ENCODE data around the gene SORCS2.

DNA sequence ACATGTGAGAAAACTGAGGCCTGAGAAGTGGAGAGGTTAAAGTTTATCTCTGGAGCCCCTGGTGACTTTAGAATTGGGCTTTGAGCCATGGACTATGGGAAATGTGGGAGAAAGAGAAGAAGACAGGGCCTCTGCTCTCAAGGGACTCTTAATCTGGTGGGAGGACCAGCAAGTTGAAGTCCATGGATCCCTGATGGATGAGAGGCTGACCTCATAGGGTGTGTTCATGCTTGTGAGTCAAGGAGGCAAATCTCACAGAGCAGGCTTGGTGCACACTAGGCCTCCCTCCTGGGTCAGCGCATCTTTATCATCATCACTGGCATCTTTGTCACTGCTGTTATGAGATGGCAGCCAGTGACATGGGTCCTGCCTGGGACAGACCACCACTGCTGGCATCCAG is 535.4 kb downstream of the SORCS2 start:
- TF ChIP-seq, protein P1, sequence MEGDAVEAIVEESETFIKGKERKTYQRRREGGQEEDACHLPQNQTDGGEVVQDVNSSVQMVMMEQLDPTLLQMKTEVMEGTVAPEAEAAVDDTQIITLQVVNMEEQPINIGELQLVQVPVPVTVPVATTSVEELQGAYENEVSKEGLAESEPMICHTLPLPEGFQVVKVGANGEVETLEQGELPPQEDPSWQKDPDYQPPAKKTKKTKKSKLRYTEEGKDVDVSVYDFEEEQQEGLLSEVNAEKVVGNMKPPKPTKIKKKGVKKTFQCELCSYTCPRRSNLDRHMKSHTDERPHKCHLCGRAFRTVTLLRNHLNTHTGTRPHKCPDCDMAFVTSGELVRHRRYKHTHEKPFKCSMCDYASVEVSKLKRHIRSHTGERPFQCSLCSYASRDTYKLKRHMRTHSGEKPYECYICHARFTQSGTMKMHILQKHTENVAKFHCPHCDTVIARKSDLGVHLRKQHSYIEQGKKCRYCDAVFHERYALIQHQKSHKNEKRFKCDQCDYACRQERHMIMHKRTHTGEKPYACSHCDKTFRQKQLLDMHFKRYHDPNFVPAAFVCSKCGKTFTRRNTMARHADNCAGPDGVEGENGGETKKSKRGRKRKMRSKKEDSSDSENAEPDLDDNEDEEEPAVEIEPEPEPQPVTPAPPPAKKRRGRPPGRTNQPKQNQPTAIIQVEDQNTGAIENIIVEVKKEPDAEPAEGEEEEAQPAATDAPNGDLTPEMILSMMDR (IDR thresholded peaks at IDR 0.05) = no peak
- TF ChIP-seq POLR2A (IDR thresholded peaks at IDR 0.05) = no peak

Measured in esophagus squamous epithelium (tissue), 4 donors.